Mammary epithelial cell (primary cell): ENCODE results near the gene AK4.
"Not testable (repeated sequence)": the region's sequence is repeated elsewhere in the genome, so short reads cannot be mapped to it uniquely, and the experiment has no call there.

ENCODE experiments used
- CTCF ChIP-seq, 2 donors: IDR thresholded peaks in 1 of 2; conservative IDR thresholded peaks in 1 of 2; 2 replicates each; pipeline ENCODE4 v1.5.1; 2011 to 2012; ENCODE audit warnings: inconsistent platforms in 2 of 2, low read length in 2 of 2, mild to moderate bottlenecking in 2 of 2, control low read depth in 1 of 2, low read depth in 1 of 2; ENCODE audit not compliant: insufficient read depth in 1 of 2; ENCODE audit errors: extremely low read depth in 1 of 2
- EZH2 ChIP-seq: IDR thresholded peaks from 2 replicates; pipeline ENCODE4 v1.6.1; 2012; ENCODE audit warnings: low read length, inconsistent platforms, borderline replicate concordance

GRCh38 chr1:65159291-65159688, 11.3 kb downstream of the AK4 start:
- not testable (repeated sequence) for TF ChIP-seq CTCF (conservative IDR thresholded peaks at IDR 0.05 in 1 of 2, IDR thresholded peaks at IDR 0.05 in 1 of 2; ENCODE audit: extremely low read depth in 1 of 2, insufficient read depth in 1 of 2, low read depth in 1 of 2, low read length in 2 of 2); EZH2
